NCI-H774 (cell line): ENCODE measurements around the gene STING1.

ENCODE experiments used
- DNase-seq: peaks from one replicate; lab custom pipeline; 2025; lab: John Stamatoyannopoulos, UW

The STING1 gene

DNA sequence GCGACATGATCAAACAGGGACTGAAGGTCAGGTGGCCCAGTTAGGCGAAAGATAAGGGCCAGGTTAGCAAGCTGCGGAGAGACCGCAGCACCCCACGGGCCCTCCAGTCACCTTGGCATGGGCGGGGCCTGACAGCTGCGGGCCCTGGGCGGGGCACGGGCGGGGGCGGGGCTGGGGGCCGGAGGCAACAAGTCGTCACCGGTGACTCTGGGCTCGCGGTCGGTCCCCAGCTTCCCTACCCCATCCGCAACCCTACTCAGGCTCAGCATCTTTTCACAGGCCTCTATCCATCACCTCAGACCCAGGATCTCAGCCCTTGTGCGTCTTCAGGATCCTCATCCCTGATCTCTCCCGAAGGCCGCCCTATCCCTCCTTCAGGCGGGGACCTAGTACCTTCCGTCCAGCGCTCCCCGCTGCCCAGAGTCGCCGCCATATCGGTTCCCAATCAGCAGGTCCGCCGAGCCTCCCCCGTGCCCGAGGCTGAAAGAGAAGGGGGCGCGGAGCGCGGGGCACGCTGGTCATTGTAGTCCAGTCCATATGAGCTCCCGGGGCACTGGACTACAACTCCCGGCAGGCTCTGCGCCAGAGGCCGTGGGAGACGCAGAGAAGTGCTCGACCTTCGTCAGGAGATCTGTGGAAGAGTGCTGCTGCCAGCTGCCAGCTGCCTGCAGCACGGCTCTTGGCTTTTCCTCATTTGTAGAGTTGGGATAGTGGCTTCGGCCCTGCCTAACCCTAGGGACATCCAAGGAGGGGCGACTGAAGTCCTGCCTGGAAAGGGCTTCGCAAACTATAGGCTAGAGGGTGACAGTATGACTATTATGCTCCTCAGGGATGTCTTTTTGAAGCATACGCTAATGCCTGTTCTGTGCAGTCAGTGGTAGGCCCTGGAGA, 43.3 kb downstream of the STING1 start, which contains the start of gene DNAJC18:
Gene DNAJC18 (minus strand): TSS at position 513 of the 891 bp plus-strand sequence. CDS start 80 bp downstream, at position 433.
- DNase-seq, result peak; percentile 86

DNA sequence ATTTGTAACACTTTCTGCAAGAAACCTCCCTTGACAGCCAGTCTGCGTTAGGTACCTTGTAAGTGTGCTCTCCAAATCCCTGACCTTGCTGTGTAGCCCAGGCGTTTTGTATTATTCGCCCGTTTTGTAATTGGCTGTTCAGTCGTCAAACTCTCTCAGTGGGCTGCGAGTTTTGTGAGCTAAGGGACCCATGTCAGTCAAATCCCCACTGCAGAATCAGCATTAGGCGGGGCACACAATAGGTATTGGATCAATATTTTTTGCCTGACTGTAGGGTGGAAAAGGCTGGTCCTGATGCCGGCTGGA, 43.9 kb downstream of the STING1 start:
- DNase-seq, result no peak

DNA sequence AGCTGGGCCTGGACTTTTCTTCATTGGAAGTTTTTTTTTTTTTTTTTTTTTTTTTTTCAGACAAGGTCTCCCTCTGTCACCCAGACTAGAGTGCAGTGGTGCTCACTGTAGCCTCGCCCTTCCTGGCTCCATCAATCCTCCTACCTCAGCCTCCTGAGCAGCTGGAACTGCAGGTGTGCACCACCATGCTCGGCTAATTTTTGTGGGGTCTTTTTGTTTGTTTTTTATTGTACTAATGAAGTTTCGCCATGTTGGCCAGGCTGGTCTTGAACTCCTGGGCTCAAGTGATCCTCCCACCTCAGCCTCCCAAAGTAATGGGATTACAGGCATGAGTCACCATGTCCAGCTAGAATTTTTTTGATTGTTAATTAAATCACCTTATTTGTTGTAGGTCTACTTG, 46.9 kb downstream of the STING1 start:
- no peak for DNase-seq

DNA sequence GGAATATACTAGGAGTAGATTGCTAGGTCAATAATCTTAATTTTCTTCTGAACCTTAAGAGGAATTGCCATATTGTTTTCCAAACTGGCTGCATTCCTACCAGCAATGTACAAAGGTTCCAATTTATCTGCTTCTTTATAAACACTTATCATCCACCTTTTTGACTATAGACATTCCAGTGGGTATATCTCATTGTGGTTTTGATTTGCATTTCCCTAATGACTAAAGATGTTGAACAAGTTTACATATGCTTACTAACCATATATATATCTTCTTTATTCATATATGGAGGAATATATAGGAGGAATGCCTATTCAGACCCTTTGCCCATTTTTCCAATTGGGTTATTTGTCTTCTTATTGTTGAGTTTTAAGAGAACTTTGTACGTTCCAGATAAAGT, 50.9 kb downstream of the STING1 start:
- DNase-seq, result no peak

DNA sequence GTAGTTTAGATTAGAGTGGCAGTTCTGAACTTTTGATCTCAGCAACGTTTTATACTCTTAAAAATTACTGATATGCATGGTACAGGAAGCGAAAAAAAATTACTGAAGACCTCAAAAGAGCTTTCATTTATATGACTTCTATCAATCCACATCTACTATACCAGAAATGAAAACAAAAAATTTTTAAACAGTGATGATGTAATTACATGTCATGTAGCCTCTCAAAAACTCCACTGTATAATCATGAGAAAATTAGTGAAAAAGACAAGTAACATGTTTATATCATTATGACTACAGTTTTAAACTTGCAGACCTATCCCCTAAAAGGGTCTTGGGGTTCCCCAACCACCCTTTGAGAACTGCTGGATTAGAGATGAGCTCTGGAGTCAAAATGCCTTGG, 52.5 kb downstream of the STING1 start:
- DNase-seq, result no peak

DNA sequence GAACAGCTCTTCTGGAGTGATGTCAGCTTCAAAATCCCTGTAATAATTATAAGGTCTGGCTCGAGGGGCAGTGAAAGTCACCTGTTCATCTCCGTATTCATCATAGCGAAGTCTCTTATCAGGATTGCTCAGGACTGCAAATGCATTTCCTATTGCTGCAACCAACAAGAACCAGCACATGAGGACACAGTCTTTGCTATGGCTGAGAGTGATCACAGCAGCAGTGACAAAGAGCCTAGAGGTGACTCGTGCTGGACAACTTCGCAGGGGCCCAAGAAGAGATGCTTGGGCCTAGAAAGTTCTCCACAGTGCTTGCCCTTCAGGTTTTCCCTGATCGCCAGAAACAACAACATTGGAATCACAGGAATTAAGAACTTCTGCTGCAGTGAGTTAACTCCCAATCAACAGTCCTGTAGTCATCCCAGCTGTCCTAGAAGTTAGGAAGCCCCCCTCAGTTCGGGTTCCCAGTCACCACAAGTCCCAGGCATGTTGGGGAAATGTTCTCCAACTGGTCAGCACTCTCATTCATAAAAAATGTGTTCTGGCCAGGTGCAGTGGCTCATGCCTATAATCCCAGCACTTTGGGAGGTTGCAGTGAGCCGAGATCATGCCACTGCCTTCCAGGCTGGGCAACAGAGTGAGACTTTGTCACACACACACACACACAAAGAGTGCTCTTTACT, 56.2 kb downstream of the STING1 start:
- no peak for DNase-seq
